ENCODE measurements around the gene ASB16. TPM values are rescaled to one million over a fixed set of nuclear protein-coding genes. Genes with fewer than 3 reads are reported as not detected.

The ASB16 gene
- total RNA-seq, 1 experiment from 2014 or later: 0.37 TPM

DNA sequence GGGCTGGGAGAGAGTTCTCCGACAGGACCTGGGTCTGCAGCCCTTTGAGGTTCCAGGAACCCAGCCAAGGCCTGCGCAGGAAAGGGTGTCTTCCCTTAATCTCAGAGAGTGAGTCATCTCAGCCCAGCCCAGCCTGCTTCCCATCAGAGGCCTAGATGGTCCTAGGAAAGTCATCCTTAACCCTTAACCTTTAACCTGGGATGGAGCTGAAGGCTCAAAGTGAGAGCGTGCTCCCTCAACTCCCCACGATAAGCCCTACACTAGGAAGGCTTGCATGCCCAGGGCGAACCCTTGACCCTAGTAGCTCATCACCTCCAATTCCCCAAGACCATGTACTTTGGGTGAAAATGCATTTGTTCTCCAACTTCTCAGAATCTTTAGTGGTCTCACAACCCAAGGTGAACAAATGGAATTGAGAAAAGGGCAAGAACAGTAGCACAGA lies 34.0 kb downstream of the ASB16 start (continued):
- TF ChIP-seq ELF1 (IDR thresholded peaks at IDR 0.05; ENCODE audit: borderline replicate concordance, low read depth) (no peak), JUND (IDR thresholded peaks at IDR 0.05) (peak; percentile 84), SIN3A (IDR thresholded peaks at IDR 0.05; ENCODE audit: low read depth) (no peak), YY1 (IDR thresholded peaks at IDR 0.05; ENCODE audit: extremely low read depth, insufficient replicate concordance, low read depth, low read length) (no peak), TCF7L2 (IDR thresholded peaks at IDR 0.05; ENCODE audit: borderline replicate concordance, extremely low read depth, insufficient read depth, insufficient read length) (peak; percentile 55), CBX3 (IDR thresholded peaks at IDR 0.05; ENCODE audit: low read depth) (no peak), EZH2phosphoT487 (IDR thresholded peaks at IDR 0.05; ENCODE audit: borderline replicate concordance) (no peak), EGR1 (IDR thresholded peaks at IDR 0.05; ENCODE audit: low read depth) (no peak)

DNA sequence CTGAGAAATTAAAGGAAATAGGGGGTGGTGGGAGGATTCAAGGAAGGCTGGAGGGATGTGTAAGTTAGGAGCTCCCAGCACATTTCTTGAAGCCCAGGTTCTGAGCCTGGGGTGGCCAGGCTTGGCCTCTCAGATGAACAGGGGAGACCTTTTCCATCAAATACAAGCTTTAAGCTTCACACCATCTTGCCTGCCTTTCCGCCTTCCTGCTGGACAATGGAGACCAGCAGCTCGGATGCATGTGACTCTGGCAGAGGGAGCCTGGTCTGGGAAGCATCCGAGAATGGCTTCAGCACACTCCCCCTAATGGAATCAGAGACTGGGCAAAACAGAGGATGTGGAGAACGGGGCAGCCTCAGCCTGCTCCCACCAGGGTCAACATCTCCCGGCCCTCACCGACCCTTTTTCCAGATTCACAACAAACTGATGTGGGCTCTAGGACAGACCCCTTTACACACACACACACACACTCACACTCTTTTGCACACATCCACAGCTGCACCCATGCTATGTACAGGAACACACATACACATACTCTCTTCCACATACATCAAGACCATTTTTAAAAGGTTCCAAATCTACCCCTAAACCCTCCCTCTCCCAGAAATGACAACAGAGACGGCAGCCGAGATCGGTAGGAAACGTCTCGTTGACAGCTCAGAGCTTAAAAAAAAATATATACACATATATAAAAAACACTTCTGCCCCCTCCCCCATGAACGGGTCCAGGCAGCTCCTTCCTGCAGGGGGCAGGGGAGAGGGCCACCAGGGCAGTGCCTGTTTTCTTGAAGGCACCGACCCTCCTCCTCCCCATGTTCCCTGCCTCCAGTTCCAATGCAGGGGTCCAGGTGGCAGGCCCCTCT lies 35.7 kb downstream of the ASB16 start:
- Histone ChIP-seq H3K36me3 (ENCODE audit: control insufficient read depth in 1 of 2, insufficient read depth in 2 of 2, low read length in 2 of 2) (peaks cover 6 to 28% of the 10 kb centered on the region in 2 experiments; a peak in 3 of 4 replicates), H3K9me3 (ENCODE audit: control insufficient read depth in 1 of 2, insufficient read depth in 1 of 2, low read depth in 1 of 2, low read length in 2 of 2) (no peaks in the 10 kb centered on the region), H3K9me2 (ENCODE audit: insufficient read depth) (no peaks in the 10 kb centered on the region), H3K79me2 (ENCODE audit: insufficient read depth, low read length) (peaks cover 11% of the 10 kb centered on the region; the same call in 1 of the 2 replicates), H3K27me3 (ENCODE audit: insufficient read depth, low read length) (no peaks in the 10 kb centered on the region), H3K9ac (ENCODE audit: low read length) (no peak overlapping the region), H2AFZ (ENCODE audit: low read depth, low read length, poor library complexity, severe bottlenecking) (no peak overlapping the region), H3K4me1 (ENCODE audit: control insufficient read depth in 1 of 2, insufficient read depth in 2 of 2, low read length in 2 of 2) (peaks cover 50 to 82% of the 10 kb centered on the region in 2 experiments), H3K27ac (ENCODE audit: low read depth, low read length) (no peak overlapping the region; the same call in 1 of the 2 replicates), H3K4me2 (ENCODE audit: low read length) (no peak overlapping the region), H3K4me3 (replicated peaks in 1 of 2; ENCODE audit: low read depth in 1 of 2, low read length in 2 of 2) (no peak overlapping the region), H4K20me1 (ENCODE audit: insufficient read depth) (no peaks in the 10 kb centered on the region)
- POLR2A ChIA-PET: interaction anchor here (0.6 kb wide), 1 partner anchor 16 kb away, joined by 3 read pairs; no protein-coding TSS in a partner anchor
- RAD21 ChIA-PET (ENCODE audit: low non-redundant PET in 1 of 2, low total read pairs in 2 of 2, uncharacterized antibody in 2 of 2, unreplicated experiment in 2 of 2): interaction anchor here in 1 of 2 experiments (0.7 kb wide), 1 partner anchor 95 kb away, joined by 3 read pairs; no protein-coding TSS in a partner anchor
- DNase-seq (ENCODE audit: low read depth, low spot score): no peak
- intact Hi-C loops (cut with micrococcal nuclease): no loop called here
- no peak for ATAC-seq
- BruUV-seq (replicated peaks): no TSS peak
- CTCF ChIA-PET: interaction anchor here (0.7 to 2.6 kb wide), 4 partner anchors 12 to 125 kb away, joined by 3 to 11 read pairs (median 6); partner anchors contain the start of gene UBTF
- 0 out of 2 replicates have a peak, but pooled peaks have one; percentile 15 for TF ChIP-seq POLR2AphosphoS5 (IDR thresholded peaks at IDR 0.05; ENCODE audit: low read depth, low read length)
- no peak for TF ChIP-seq FOSL1 (IDR thresholded peaks at IDR 0.05; ENCODE audit: low read depth)
- TF ChIP-seq, protein P1, sequence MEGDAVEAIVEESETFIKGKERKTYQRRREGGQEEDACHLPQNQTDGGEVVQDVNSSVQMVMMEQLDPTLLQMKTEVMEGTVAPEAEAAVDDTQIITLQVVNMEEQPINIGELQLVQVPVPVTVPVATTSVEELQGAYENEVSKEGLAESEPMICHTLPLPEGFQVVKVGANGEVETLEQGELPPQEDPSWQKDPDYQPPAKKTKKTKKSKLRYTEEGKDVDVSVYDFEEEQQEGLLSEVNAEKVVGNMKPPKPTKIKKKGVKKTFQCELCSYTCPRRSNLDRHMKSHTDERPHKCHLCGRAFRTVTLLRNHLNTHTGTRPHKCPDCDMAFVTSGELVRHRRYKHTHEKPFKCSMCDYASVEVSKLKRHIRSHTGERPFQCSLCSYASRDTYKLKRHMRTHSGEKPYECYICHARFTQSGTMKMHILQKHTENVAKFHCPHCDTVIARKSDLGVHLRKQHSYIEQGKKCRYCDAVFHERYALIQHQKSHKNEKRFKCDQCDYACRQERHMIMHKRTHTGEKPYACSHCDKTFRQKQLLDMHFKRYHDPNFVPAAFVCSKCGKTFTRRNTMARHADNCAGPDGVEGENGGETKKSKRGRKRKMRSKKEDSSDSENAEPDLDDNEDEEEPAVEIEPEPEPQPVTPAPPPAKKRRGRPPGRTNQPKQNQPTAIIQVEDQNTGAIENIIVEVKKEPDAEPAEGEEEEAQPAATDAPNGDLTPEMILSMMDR (IDR thresholded peaks at IDR 0.05 in 2 of 3, conservative IDR thresholded peaks at IDR 0.05 in 1 of 3; ENCODE audit: borderline replicate concordance in 1 of 3, insufficient read depth in 1 of 3, low read depth in 2 of 3, low read length in 2 of 3): peak in 2 of 3 experiments; percentile 22 to 46; a peak in 1 of 6 replicates

Data from HCT116 (cell line).